GM18867 (cell line): ENCODE measurements around the gene NHP2.

ENCODE experiments used
- ATAC-seq: cut with Tn5 transposase; IDR thresholded peaks from one replicate; pipeline ENCODE4 v1.9.1; 2021; ENCODE audit warnings: mild to moderate bottlenecking, moderate library complexity; ENCODE audit not compliant: unreplicated experiment

Gene NHP2

GRCh38 chr5:178176791-178177190 is 23.1 kb upstream of the NHP2 start:
- no peak for ATAC-seq

DNA sequence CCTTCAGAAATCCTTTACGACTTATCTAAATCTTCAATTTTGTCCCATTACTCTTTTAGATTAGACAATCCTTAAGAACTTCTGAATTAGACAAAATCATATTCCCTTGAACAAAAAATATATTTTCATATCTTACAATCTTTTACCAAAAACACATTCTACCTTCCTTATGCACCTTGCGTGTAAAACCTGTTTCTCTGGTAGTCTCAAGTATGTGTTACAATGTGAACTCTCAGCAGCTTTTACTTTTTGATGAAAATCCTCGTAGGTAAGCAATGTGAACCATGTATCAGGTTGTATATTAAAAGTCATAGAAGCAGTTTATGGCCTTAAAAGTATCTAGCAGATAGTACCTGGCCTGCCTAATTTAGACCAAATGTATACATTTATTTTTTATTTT is 20.8 kb upstream of the NHP2 start:
- ATAC-seq: no peak

DNA sequence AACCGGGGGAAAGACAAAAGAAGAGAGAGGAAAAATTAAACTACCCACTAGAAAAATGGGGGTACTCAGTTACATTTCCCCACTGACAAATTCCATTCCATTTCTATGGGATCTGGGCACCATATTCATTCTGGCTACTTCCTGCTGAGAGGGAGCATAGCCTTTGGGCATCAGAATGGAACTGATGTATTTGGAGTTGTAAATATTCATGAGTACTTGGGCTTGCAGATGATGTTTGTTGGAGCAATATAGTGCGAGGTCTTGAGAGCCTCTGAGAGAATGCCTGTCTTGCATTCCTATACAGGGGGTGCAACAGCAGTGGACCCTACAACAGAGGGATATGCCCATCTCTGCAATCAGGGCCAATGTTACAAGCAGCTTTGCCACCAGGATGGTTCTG is 16.8 kb upstream of the NHP2 start:
- ATAC-seq: no peak

GRCh38 chr5:178165581-178165980 is 11.9 kb upstream of the NHP2 start:
- ATAC-seq: no peak

- ATAC-seq: peak; percentile 90
These were observed 10.4 kb upstream of the NHP2 start for GRCh38 chr5:178163772-178164735.

- no peak for ATAC-seq
These were observed 8.8 kb upstream of the NHP2 start for GRCh38 chr5:178162481-178162880.

DNA sequence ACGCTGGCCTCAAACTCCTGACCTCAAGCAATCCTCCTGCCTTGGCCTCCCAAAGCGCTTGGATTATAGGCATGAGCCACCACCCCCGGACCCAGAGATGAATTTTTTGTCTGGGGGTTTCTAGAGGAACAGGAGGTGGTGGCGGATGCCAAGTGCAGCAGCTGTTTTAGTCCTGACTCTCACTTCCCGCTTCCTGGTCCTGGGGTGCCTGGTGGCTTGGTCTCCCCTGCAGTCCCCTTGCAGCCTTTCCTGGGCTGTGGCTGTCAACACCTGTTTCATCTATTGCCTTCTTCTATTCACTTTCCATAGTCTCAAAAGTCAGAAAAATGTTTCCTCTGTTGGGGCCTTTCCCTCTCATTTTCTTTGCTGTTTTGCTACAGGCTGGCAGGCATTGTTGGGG is 6.5 kb upstream of the NHP2 start:
- no peak for ATAC-seq

DNA sequence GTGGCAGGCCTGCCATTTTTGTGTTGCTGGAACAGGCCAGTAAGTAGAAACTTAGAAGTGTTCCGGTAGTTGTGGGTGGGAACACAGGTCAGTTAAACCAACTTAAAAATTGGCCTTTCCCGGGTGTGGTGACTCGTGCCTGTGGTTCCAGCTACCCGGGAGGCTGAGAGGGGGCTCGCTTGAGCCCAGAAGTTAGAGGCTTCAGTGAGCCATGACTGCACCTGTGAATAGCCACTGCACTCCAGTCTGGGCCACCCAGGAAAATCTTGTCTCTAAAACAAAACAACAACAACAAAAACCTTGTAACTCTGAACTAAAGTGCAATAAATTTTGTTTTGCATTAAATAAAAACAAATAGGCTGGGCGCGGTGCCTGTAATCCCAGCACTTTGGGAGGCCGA is 1.4 kb upstream of the NHP2 start:
- ATAC-seq: no peak

DNA sequence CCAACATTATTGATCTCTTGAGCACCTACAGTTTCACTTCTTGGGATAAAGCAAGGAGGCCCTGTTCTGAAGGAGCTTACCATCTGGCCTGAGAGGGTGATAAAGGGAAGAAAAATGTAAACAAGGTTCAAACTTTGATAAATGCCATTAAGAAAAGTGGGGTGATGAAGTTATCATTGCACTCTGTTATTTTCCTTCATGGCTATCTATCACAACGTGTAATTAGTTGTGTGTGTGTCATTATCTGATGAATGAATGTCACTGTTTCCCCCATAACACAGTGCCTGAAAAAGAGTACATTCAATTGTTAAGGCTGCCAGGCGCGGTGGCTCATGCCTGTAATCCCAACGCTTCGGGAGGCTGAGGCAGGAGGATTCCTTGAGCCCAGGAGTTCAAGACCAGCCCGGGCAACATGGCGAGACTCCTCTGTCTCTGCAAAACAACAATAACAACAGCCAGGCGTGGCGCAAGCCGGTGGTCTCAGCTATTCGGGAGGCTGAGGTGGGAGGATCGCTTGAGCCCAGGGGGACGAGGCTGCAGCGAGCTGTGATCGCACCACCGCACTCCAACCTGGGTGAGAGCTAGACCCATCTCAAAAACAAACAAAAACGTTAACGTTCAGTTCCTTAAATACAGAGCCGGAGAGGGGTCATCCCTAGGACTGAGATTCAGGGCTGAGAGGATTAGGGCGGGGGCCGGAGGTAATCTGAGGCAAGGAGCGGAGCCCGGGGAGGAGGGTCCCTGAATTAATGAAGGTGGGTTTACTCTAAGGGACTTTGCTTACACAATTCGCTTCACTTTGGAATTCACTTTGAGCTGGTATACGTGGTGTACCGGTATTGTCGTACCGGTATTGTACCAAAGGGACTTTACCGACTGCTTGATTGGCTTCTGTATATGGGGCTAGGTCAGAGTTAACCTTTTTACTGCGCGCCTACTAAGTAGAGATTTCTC is 917 bp downstream of the NHP2 start:
- no peak for ATAC-seq

DNA sequence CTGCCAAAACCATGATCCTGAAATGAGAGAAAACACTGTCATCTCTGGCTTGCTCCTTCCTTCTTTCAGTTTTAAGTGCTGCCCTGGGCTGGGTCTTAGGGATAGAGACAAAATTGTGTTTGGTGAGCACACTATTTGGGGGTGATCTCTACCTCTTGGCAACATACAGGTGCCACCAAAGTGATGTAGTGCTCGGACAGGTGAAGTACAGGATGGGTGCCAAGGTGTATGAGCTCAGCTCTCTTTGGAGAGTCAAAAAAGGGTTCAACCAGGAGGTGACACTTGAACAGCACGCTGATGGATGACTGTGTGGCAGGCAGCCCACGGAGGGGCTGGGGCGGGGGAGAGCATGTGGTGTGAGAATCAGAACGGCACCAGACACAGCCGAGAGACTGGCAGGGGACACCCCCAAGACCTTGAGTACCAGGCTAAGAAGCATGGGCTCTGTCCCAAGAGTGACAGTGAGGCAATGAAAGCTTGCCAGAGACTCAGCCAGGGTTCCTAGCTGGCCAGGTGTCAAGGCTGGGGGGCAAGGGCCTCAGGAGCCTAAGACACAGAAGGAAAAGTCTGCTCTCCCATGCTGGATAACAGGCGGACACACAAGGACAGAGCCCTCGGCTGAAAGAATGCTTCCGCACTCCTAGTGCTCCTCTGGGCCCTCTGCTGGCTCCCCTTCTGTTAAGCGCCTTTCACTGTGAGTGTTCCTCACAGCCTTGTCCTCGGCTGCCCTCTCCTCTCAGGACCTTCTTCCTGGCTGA is 2.5 kb downstream of the NHP2 start:
- no peak for ATAC-seq

DNA sequence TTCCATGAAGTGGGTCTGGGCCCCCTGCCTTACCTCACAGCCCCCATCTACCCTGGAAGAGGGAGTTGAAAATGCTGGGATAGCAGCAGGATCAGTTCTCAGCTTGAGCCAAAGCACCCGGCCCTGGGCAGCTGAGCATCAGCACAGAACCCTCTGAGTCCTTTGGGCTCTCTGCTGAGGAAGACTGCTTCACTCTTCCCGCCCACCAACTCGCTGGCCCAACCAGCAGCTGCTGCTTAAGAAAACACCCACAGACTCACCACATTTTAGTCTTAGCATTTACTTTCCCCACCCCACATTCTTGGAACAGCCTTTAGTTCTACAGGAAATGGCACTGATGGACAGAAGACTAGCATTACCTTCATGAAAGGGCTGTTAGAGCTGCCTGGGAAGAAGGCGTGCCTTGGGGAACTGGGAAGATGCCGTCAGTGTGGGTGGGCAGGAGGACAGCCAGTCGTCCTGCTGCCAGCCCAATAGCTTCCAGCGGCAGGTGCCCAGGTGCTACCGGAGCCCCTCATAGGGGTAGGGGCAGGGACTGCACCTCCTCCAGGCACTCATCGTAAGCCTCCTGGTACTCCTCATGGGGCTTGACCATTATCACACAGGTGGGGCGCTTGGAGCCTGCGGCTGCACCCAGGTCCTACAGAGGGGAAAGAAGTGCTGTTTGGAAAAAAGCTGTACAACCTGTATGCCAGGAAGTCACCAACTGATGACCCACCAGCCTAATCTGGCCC is 4.3 kb downstream of the NHP2 start:
- no peak for ATAC-seq

- ATAC-seq: no peak
These were observed 6.3 kb downstream of the NHP2 start for GRCh38 chr5:178147406-178147805.

DNA sequence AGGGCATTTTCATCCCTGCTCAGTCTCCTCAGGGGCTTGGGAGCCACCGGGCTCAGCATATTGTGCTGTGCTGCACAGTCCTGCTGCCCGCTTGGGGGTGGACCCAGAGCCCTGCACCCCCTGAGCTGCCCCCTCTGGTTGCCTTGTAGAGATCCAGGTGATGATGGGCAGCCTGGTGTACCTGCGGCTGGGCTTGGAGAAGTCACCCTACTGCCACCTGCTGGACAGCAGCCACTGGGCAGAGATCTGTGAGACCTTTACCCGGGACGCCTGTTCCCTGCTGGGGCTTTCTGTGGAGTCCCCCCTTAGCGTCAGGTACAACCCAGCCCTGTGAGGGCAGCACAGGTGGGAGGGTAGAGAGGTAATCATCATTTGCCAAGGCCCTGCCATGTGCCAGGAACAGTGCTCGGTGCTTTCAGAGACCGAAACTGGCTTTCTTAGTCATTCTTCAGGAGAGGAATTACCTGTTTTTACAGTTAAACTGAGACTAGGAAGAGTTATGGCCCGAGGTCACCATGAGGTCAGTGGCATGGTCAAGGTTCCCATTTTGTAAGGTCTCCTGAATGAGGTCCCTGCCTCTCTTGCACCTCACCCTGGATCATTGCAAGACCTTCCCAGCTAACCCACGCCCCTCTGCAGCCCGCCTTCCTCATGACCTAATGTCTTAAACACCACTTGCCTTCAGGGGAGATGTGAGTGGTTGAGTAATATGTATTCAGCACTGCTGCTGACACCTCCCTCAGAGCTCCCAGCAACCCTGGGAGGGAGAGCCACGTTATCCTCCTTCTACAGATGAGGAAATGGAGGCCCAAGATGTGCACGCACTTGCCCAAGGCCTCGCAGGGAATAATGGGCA is 7.5 kb downstream of the NHP2 start:
- ATAC-seq: no peak

GRCh38 chr5:178143901-178144300 is 9.8 kb downstream of the NHP2 start:
- no peak for ATAC-seq

DNA sequence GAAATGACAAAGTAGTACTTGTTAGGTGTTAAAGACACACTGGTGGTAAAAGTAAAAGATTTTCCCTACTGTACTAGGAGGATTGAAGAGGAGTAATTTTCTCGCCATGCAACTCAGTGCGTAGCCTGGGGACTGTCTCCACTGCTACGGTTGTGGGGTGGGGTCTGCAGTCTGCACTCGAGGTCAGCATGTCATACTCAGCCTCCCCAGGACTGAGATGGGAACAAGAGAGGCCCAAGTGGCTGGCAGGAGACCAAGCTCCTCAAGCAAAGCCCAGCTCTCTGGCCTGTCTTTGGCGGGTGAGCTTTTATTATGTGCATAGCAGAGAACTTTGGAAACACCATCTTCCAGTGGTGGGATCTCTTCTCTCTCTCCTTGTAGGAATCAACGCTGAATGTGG is 10.4 kb downstream of the NHP2 start:
- no peak for ATAC-seq

DNA sequence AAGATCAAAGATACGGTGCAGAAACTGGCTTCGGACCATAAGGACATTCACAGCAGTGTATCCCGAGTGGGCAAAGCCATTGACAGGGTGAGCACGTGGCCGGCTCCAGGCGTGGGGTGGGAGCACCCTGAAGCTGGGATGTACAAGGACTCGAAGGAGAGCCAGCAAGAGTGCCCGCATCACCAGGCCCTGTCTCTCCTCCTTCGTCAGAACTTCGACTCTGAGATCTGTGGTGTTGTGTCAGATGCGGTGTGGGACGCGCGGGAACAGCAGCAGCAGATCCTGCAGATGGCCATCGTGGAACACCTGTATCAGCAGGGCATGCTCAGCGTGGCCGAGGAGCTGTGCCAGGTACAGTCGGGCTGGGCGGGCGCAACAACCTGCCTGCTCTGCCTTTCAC is 11.0 kb downstream of the NHP2 start:
- ATAC-seq: no peak

DNA sequence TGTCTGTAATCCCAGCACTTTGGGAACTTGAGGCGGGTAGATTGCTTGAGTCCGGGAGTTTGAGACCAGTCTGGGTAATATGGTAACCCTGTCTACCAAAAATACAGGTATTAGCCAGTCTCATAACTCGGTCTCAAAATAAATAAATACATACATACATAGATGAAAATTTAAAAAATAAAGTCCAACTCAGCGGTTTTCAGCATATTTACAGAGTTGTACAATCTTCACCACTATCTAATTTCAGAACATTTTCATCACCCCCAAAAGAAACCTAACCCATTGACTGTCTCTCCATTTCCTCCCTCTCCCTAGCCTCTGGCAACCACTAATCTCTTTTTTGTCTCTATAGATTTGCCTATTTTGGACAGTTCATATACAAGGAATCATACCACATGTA is 12.1 kb downstream of the NHP2 start:
- no peak for ATAC-seq

DNA sequence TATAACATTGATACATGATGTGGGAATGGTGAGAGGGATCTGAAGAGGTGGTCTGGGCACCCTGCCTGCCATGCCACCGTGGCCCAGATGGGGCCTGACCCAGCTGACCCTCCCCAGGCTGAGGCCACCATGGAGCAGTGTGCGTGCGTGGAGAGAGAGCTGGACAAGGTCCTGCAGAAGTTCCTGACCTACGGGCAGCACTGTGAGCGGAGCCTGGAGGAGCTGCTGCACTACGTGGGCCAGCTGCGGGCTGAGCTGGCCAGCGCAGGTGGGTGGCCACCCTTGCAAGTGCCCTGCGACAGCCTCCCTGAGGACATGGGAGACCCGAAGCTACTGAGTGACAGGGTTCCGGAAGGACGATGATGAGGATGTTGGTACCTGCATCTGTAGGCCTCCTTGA is 15.7 kb downstream of the NHP2 start:
- no peak for ATAC-seq

GRCh38 chr5:178136990-178137389 is 16.7 kb downstream of the NHP2 start:
- ATAC-seq: no peak
